Stimulated activated CD8-positive, alpha-beta memory T cell treated with anti-CD3 and anti-CD28 coated beads, Interleukin-7, amount 100 ng/mL, for 1 hour (primary cell): ENCODE measurements around the gene CXorf65.

Source experiments
- DNase-seq, 2 donors: peaks; one replicate each; pipeline ENCODE4 v3.0.0-alpha.2; 2020; ENCODE audit warnings: low read depth in 2 of 2

Gene CXorf65

DNA sequence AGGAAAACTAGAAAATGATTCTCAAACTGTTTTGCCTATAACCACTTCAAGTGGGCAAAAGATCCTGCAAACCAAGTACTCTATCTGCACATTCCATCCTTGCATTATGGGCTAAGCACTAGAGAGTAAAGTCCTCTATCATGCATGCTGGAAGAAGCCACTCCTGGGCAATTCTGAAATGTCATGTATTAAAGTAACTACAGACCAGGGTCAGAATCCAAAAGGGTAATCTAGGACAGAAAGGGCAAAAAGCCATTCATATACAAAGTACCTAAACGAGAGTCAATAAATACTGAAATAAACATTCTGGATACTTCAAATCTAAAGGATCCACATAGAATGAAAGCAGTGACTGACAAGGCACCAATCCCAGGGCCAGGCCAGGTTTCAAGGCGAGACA is 39.5 kb downstream of the CXorf65 start:
- DNase-seq, result no peak

DNA sequence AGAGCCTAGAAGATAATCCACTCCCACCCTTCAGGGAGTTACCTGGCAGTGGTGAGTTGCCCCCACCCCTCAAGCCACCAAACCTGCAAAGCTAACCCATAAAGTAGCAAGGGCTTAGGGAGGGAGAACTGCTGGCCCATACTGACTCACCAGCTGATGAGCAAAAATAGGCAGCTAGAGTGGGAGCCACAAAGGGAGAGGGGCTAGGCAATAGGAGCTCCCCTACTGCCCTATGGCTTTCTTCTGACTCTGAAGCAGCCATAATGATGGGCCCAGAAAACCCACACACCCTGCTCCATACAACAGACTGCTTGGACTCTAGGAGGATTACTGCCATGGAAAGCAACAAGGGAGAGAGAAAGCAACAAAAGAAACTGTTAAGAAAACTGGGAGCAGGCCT is 46.4 kb downstream of the CXorf65 start:
- no peak for DNase-seq

DNA sequence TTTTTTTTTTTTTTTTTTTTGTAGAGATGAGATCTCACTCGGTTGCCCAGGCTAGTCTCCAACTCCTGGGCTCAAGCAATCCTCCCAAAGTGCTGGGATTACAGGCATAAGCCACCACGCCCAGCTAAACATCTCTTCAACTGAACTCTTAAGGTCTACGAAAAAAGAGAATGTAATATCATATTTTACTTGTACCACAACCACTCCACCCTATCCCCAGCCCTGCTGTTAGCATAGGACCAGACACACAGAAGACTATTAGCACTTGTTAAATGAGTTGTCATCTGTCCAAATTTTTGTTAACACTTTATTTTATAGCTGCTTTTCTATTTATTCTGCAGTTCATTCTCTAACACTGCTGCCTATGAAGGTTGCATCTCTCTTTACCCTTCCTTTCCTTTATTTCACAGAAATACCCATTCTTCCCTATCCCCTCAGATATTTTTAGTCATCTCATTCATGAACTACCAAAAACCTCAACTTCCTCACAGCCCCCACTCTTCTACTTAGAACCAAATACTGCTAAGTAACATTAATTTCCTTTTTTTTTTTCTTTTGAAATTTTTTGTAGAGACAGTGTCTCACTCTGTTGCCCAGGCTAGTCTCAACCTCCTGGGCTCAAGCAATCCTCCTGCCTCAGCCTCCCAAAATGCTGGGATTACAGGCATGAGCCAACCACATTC is 48.6 kb downstream of the CXorf65 start:
- no peak for DNase-seq

DNA sequence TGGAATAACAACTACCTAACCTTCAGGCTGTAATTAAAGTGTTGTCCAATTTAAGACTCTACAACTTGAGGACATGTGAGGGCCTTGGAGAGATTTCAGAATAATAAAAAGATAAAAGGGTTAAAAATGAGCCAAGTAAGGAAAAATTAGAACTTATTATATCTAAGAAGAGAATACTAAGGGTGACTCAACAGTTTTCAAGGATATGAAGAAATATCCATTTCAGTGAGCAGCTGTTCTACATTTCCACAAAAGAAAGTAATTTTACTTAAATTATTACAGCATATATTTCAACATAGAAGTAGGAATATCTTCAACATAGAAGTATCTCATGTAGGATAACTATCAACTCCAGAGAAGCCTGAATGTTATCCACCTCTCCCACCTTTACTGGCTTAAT is 49.7 kb downstream of the CXorf65 start:
- no peak for DNase-seq
